Measurements from ENCODE around the gene TUBGCP2. TPM values are rescaled to one million over a fixed set of nuclear protein-coding genes. Genes with fewer than 3 reads are reported as not detected.

The TUBGCP2 gene
- total and polyA plus RNA-seq, 9 of the 15 experiments (the other 6 are each of a cell fraction or from before 2014, with no cell fraction given) = 4.3 to 56.6 (median 28.4) TPM

GRCh38 chr10:133351408-133352318, 43.0 kb upstream of the TUBGCP2 start:
- peak; percentile 72 for ATAC-seq
- intact Hi-C loops (cut with micrococcal nuclease) = no loop called here
- peaks cover 12% of the 10 kb centered on the region; the same call in 1 of the 3 replicates for H3K36me3 ChIP-seq (ENCODE audit: control insufficient read depth, insufficient read depth, low read length)
- no peak overlapping the region for H2AFZ ChIP-seq (ENCODE audit: low read depth, low read length)
- POLR2A ChIA-PET = interaction anchor here (0.5 to 1.0 kb wide), 4 partner anchors 15 to 307 kb away, joined by 3 to 4 read pairs (median 3); partner anchors contain the start of gene CALY
- H3K9me1 ChIP-seq (ENCODE audit: control insufficient read depth, insufficient read depth, low read length) = no peaks in the 10 kb centered on the region
- 46% methylated on average over 13 of the region's 24 CpGs for WGBS (ENCODE audit: insufficient coverage, low coverage, missing lambda C conversion rate)
- no peak overlapping the region; a peak in 1 of 4 replicates for H3K9ac ChIP-seq (ENCODE audit: insufficient read depth in 1 of 2, low read depth in 2 of 2, low read length in 2 of 2)
- in situ Hi-C loops (cut with MboI) = no loop called here
- no peaks in the 10 kb centered on the region; a peak in 1 of 5 replicates for H3K27me3 ChIP-seq (ENCODE audit: control insufficient read depth in 2 of 2, insufficient read depth in 2 of 2, low read length in 2 of 2)
- no peak overlapping the region for H3K4me2 ChIP-seq (ENCODE audit: insufficient read depth, low read length)
- H3K4me3 ChIP-seq = no peak overlapping the region
- no peaks in the 10 kb centered on the region for H4K20me1 ChIP-seq (replicated peaks; ENCODE audit: control insufficient read depth, insufficient read depth, low read length)
- BruUV-seq (replicated peaks) = no TSS peak
- peaks cover 5% of the 10 kb centered on the region for H3K79me2 ChIP-seq (ENCODE audit: control insufficient read depth, insufficient read depth, low read length)
- H3K9me3 ChIP-seq (replicated peaks; ENCODE audit: control insufficient read depth, insufficient read depth, low read depth, low read length) = no peaks in the 10 kb centered on the region
- no peak for FAIRE-seq
- DNase-seq (ENCODE audit: extremely low read depth in 1 of 4, low spot score in 3 of 4) = peak in 1 of 4 experiments; percentile 32
- H3K4me1 ChIP-seq (replicated peaks in 1 of 2; ENCODE audit: control insufficient read depth in 2 of 2, insufficient read depth in 2 of 2, low read length in 2 of 2) = peaks cover 0 to 65% of the 10 kb centered on the region in 2 experiments; a peak in 3 of 5 replicates
- no peak overlapping the region for H3K27ac ChIP-seq (ENCODE audit: extremely low read depth, low read depth, low read length)
- CTCF ChIA-PET (ENCODE audit: low intra/inter-chr PET ratio) = no interaction called here
- TF ChIP-seq MYC (IDR thresholded peaks at IDR 0.05; ENCODE audit: low read depth, low read length) (0 out of 2 replicates have a peak, but pooled peaks have one; percentile 16), MYC (CRISPR knock-in tag; IDR thresholded peaks at IDR 0.05; ENCODE audit: borderline replicate concordance, low read depth) (no peak), LCOR (CRISPR knock-in tag; IDR thresholded peaks at IDR 0.05) (no peak), REST (IDR thresholded peaks at IDR 0.05; ENCODE audit: borderline replicate concordance) (0 out of 2 replicates have a peak, but pooled peaks have one; percentile 8), REST (CRISPR knock-in tag; IDR thresholded peaks at IDR 0.05; ENCODE audit: low read depth) (no peak), KDM1A (IDR thresholded peaks at IDR 0.05) (no peak), NR4A1 (CRISPR knock-in tag; IDR thresholded peaks at IDR 0.05) (no peak), NR4A1 (tag; IDR thresholded peaks at IDR 0.05) (no peak), PURB (CRISPR knock-in tag; IDR thresholded peaks at IDR 0.05; ENCODE audit: low read depth) (no peak), POLR2G (IDR thresholded peaks at IDR 0.05; ENCODE audit: low read depth, low read length) (peak; percentile 56; the same call in 1 of the 2 replicates), XRCC3 (IDR thresholded peaks at IDR 0.05) (no peak)
